ENCODE measurements around the gene PPIP5K1.

The PPIP5K1 gene

DNA sequence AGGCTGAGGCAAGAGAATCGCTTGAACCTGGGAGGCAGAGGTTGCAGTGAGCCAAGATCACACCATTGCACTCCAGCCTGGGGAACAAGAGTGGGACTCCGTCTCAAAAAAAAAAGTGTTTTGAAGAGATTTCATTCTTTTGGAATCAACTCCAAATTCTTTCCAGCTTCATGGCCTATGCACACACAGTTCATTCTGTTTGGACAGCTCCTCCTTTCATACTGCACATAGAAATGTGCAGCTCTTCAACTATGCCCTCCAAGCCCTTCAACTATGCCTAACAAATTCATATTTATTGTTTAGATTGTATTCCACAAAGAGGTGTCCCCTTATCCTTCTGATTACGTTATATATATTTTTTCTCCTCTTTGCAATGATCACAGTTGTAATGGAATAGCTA lies 101.2 kb downstream of the PPIP5K1 start:
- DNase-seq (ENCODE audit: low spot score), result no peak

DNA sequence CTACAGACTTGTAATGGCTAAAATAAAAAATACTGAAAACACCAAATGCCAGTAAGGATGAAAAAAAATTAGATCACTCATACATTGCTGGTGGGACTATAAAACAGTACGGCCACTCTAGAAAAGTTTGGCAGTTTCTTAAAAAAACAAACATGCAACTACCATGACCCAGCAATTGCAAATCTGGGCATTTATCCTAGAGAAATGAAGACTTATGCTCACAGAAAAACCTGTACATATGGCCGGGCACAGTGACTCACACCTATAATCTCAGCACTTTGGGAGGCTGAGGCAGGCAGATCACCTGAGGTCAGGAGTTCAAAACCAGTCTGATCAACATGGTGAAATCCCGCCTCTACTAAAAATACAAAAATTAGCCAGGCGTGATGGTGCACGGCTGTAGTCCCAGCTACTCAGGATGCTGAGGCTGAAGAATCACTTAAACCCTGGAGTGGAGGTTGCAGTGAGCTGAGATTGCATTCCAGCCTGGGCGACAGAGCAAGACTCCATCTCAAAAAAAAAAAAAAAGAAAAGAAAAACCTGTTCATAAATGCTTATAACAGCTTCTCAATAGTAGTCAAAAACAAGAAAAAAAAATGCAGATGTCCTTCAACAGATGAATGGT lies 102.6 kb downstream of the PPIP5K1 start:
- DNase-seq (ENCODE audit: low spot score), result no peak

- DNase-seq (ENCODE audit: low spot score), result no peak
These were observed 105.6 kb downstream of the PPIP5K1 start for GRCh38 chr15:43484455-43484854.

All from AG08395 (cell line).